Esophagus mucosa (tissue), 1 donor: ENCODE results near the gene GALNT2. TPM values are rescaled to one million over a fixed set of nuclear protein-coding genes. Genes with fewer than 3 reads are reported as not detected.

Experiments
- ATAC-seq: fragments of 200-7000 bp; cut with Tn5 transposase; one replicate; pipeline ENCODE4 v1.9.1; 2020
- total RNA-seq: library from RNA; stranded (reverse); gene quantifications from one replicate; pipeline ENCODE4 v1.2.4, GENCODE V29; 2023
- donor health status: DM: yes; HTN: yes; CAD: no.

Gene GALNT2
- 37.6 TPM for total RNA-seq

DNA sequence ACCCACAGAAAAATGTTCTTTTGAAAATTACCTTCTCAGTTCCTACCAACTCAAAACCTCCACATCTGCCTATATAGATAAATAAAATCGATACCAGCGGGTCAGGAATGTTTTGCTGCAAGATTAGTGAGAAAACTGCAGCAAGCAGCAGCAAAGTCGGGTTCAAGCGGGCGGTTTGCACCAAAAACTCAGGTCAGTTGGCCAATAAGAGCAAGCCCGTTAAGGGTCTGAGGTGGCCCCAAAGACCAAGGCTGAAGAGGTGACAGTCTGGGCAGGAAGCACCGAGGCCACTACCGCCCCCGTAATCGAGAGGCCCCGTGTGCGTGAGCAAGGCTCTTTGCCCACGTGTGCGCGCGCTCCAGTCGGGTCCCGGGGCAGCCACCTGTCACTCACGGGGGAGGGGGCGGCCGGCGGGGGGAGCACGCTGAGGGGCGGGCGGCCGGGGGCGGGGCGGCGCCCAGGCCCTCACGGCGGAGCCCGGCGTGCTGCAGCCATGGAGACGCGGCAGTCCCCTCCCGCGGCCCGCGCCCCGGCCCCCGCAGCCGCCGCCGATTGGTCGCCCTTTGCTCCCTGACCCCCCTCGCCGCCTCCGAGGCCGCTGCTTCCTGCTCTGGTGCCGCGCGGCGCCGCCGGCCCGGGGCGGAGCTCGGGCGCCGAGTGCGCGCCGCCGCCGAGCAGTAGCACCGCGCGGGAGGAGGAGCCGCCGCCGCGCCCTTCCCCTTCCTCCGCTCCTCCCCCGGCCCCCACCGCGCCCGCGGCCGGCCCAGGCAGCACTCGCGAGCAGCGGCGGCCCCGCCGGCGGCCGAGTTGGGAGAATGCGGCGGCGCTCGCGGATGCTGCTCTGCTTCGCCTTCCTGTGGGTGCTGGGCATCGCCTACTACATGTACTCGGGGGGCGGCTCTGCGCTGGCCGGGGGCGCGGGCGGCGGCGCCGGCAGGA is at the start of gene GALNT2:
Gene GALNT2, plus strand, starts transcription at position 773 of the 939 bp plus-strand sequence. Its CDS starts 43 bp downstream, at position 816.
- peak; percentile 95 for ATAC-seq

DNA sequence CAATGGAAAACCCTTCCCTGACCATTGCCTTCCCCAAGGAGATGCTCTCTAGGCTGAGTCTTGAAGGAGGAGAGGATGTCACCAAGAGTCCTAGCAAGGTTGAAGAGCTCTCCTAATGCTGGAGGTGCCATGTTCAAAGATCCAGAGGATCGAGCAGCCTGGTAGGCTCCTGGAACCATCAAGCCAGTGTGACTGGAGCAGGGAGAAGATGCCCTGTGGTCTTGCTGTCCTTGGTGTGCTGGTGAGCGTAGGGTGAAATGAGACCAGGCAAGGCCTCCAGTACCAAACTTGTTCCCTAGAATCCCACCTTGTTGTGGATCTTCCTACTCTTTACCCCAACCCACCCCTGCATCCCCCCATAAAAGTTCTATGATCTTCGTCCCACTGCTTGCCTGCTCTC is 46.6 kb upstream of the GALNT2 start:
- no peak for ATAC-seq

DNA sequence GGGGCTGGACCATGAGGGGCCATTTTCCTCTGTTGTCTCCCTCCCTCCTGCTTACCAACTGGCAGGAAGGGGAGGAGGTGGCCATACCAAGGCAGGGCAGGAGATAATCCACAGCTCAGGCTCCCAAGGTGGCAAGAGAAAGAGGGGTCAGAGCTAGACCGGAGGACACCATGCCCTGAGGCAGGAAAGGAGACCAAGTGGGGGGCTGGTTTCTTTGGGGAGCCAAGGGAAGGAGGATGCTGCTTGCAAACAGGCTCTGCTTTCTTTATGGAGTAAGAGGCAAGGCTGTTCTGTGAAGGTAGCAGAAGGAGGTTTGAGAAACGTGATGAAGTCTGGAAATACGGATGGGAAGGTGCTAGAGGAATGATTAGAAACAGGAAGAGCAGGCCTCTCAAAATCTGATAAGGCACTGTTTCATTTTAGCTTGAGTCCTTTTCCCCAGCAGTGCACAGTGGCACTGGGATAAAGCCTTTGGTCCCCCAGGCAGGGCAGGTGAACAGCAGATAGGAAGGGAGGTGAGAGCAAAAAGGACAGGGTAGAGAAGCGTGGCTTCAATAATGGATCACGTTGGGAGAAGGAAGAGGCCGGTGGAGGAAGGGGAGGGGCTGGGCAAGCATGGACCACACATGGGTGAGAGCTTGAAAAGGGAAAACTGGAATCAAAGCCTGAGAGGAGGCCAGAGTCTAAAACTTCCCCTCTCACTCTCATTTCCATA is 44.2 kb upstream of the GALNT2 start:
- no peak for ATAC-seq

DNA sequence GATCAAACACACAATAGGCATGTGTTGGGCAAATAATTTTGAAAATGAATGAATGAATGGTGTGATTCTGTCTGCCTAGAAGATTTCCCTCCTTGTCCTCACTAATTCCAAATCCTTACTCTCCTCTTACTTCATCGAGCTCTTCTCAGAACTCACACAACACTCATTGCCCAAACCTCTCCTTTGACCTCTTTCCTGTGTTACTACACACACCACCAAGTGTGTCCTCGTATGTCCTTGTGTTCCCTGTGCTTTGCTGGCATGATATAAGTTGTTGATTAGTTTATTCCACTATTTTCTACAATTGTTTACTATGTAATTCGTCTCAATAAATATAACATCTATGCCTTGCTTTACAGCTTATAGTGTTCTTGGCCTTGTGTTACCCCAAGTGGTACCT is 41.4 kb upstream of the GALNT2 start:
- no peak for ATAC-seq

DNA sequence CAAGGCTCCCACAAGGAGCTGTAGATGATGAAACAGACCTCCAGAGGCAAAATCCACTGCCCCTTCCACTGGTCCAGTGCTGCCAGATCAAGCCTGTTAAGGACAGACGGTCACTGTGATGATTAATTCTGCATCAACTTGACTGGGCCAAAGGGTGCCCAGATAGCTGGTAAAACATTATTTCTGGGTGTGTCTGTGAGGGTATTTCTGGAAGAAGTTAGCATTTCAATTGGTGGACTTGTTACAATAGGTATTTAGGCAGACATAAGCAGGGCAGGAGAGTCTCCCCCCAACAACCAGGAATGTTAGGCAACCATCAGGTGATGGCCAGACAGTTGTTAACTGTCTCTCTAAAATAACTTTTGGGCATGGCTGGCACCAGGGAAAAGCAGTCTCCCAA is 40.9 kb upstream of the GALNT2 start:
- no peak for ATAC-seq

DNA sequence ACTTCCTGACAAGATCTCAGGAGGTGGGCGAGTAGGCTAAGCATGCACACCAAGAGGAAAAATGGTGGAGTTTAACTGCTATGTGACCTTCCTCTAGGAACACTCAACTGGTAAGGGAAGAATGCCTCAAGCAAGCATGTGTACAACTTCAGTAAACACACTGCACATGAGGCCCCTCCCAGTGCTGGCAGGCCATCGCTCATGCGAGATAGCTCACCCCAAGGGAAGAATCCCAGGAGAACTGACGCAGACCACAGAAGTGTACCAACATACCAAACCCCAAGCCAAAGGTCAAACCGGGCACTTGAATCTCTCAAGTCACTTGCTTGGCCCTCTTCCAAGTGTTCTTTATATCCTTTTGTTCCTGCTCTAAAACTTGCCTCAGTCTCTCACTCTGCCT is 40.5 kb upstream of the GALNT2 start:
- no peak for ATAC-seq

DNA sequence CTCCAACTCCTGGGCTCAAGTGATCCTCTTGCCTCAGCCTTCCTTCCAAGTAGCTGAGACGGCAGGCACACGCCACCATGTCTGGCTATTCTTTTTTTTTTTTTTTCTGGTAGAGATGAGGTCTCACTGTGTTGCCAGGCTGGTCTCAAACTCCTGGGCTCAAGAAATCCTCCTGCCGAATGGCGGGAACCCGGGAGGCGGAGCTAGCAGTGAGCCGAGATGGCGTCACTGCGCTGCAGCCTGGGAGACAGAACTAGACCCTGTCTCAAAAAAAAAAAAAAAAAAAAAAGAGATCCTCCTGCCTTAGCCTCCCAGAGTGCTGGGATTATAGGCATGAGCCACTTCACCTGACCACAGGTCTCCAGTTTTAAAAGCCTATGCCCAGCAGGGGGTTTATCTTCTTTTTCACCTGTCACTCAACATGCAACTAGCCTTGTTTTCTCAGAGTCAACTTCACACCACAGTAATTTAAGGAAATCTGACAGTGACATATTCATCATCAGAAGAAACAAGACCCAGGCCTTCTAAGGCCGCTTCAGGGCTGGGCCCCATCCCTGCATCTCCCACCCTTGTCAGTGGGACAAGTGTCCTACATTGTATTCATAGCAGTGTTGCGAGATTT is 38.3 kb upstream of the GALNT2 start:
- no peak for ATAC-seq

DNA sequence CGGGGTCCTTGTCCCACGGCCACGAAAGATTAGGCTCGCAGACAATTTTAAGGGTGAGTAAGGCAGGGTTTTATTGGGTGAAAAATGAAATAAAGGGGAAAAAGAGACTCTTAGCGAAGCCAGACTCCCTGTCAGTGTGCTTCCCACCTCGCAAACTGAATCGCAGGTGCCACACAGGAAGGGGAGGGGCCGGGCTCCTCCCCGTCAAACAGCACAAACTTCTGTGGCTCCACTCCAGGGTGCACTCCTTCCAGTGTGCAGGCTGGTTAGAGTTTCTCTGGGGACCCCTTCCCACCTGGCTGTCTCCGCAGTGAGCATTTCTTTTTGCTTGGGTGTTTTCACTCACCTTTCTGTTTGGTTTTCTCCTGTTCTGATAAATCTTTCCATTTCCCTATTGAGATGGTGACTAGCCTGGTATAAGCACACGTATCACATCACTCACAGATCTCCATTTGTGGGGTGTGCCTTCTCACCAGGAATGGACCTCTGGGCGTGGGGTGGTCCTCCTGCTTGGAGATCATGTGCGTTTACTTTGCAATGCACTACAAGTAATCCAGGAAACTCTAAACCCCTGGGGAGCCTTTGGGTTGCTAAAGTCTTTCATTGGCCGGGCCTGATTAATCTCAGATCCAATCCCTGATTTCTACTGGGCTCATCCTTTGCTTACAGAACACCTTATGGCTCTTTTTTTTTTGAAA is 37.6 kb upstream of the GALNT2 start:
- ATAC-seq = no peak

DNA sequence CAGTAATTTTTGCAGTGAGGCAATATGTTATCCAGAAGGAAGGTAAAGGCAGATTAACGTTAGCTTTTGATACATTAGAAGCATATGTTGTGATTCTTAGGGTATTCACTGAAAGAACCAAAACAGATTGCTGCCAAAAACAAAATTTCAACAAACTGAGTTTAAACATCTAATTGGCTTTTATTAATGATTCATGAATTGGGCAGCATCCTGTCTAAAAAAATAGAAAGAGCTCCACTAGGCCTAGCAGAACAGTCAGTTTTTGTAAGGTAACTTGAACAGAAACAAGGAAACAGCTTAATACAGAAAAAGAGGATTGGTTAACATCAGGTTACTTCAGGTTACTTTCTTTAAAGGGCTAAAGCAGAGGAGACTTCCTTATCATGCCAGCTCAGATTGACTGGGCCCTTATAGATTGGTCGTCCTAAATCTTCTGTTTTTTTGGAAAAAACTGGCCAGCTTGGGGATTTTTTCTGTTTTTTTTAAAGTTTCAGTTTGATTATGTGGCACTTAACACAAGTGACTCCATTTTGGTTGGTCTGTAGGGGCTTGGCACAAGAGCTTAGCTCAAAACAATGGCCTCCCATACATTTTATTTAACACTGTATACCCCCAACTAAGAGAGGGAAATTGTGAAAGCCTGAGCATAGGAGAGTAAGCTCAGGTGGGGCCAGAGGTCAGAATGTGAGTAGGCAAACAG is 36.8 kb upstream of the GALNT2 start:
- ATAC-seq = no peak

DNA sequence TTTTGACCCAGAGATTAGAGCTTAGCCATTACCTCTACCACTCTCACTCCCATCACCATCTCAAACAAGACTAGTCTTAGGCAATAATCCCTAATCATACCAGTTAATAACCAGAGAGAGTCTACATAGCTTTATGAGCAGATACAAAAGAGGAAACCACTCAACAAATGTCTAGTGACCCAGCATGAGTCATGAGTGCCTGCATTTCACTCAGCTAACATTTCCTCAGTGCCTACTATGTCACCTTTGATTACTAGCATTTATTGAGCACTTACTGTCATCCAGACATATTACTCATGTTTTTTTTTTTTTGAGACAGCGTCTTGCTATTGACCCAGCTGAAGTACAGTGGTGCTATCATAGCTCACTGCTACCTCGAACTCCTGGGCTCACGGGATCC is 35.9 kb upstream of the GALNT2 start:
- peak; percentile 87 for ATAC-seq

DNA sequence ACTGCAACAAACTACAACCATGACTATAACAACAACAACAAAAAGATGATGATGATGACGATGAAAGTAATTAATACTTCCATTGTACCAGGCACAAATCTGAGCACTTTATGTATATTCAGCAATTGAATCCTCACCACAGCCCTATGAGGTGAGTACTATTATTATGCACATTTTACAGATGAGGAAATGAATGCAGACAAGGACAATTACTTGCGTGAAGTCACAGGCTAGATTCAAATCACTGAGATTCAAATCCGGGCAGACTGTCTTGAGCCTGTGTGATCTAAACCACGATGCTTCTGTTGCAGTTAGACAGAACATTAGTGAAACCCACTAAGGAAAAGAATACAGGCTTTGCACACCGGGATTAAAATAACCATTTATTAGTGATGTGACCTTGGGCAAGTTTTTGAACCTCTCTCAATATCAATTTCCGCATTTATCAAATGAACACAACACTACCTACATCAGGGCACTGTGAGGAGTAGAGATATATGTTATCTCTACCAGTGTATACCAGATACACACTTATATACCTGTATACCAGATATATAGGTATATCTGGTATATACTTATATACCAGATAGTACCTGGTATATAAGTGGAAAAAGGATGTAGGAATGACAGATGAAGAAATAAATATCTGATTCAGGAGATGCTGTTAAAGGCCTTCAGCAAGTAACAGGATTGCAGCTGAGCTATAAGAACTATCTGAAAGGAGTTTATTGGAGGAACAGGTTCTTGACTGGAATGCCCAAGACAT is 34.3 kb upstream of the GALNT2 start:
- ATAC-seq = no peak

DNA sequence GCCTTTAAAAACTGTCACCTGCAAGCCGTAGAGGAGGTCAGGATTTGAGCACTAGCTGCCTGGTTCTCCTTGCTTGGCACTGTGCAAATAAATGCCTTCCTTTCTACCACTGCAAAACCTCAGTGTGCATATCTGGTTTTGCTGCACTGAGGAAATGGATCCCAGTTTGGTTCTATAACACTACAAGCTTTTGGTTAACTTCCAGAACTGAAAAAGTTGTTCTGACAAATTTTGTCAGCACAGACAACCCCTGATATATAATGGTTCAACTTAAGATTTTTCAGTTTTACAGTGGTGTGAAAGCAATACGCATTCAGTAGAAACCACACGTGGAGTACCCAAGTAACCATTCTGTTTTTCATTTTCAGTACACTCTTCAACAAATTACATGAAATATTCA is 29.8 kb upstream of the GALNT2 start:
- no peak for ATAC-seq

DNA sequence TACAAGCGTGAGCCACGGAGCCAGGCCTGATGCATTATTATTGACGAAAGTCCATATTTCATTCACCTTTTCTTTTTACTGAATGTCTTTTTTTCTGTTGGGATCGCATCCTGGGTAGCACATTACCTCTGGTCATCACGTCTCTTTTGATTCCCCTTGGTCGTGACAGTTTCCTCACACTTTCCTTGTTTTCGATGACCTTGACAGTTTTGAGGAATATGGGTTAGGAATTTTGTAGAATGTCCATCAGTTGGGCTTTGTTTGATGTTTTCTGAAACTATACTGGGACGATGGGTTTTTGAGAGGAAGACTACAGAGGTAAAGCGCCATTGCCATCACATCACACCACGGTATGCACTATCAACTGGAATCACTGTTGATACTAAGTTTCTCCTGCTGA is 26.6 kb upstream of the GALNT2 start:
- no peak for ATAC-seq

DNA sequence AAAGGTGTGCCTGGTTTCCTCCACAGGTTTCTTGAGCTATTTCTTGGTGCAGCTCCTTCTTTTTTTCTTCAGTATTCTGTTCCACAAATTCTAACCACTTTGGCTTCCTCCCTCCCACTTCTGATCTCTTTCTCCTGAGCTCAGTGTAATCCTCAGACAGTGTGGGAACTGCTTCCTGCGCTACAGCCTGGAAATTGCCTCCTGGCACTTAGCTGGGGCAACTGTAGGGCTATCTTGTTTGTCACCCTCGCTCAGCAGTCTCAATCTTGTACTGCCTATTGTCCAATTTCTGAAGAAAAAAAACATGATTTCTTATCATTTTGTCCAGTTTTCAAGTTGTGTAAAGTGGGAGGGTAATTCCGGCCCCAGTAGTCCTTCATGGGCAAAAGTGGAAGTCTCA is 24.0 kb upstream of the GALNT2 start:
- no peak for ATAC-seq

DNA sequence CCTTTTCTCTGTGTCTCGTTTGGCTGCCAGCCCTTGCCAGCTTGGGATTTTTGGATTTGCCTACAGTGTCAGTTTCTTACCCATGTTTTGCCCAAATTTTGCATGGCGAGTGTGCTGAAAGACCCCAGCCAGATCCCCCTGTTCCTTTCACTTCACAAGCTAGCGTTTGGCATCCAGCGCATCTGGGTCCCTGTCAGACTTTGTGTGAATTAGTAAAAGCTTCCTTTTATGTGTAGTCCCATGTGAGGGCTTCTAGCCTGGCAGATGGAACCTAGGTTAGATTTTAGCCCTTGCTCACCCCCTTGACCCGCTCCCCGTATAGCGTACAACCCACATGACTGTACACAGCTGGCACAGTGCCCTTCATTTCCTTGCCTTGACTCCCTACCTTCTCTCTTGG is 22.3 kb upstream of the GALNT2 start:
- ATAC-seq = no peak

DNA sequence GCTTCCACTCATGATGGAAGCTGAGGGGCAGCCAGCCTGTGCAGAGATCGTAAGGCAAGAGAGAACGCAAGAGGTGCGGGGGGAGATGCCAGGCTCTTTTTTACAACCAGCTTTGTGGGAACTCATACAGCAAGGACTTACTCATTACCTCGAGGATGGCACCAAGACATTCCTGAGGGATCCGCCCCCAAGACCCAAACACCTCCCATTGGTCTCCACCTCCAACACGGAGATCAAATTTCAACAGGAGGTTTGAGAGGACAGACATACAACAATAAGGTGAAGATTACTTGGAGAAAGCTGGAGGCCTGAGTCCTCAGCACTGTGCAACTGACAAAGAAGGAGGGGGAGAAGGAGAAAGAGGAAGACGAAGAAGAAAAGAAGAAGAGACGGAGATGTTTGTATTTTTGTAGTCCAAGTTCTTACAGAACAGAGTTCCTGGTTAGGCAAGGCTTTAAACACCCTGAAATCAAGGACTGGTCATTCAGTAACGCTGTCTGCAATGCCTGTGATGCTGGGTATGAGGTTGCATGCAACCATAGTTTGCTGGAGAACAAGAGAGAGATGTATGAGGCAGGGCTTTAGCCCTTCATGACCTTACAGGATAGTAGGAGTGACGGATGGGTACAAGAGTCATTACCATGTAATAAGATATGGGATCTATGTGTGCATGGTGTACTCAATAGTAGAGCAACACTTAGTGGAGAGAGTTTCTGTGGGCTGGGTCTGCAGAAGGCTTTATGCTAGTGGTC is 19.7 kb upstream of the GALNT2 start:
- ATAC-seq = peak; percentile 26

DNA sequence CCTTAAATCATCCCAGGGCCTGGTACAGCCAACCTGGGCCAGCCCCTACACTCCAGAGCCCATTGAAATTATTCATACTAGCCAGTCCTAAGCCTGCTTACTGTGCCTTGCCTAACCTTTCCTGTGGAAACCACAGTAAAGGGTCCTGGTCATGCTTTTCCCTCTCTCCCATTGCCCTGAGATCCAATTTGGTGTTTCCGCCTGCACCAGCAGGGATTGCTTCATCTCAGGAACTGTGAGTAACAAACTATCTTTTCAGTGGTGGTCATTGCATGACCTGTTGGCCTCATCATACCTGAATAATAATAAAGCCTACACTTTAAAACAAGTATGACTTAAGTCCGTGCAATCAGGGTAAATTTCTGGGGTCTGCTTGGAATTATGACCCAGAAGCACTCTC is 18.7 kb upstream of the GALNT2 start:
- no peak for ATAC-seq

DNA sequence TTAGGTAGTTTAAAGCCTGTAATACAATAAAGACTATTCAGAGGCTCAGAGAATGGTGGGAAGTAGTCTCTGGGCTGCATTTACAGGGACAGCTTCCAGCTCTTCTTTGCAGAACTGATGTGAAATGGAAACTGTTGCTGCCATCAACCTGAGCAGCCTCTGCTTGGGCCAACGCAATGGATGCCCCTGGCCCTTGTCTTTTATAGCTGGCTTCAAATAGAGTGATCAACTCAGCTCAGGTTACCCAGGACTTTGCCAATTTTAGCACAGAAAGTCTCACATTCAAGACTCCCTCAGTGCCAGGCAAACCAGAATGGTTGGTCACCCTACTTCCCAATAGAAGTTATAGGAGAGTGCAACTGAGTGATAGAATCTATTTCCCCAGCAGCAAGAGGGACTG is 18.1 kb upstream of the GALNT2 start:
- ATAC-seq = no peak

DNA sequence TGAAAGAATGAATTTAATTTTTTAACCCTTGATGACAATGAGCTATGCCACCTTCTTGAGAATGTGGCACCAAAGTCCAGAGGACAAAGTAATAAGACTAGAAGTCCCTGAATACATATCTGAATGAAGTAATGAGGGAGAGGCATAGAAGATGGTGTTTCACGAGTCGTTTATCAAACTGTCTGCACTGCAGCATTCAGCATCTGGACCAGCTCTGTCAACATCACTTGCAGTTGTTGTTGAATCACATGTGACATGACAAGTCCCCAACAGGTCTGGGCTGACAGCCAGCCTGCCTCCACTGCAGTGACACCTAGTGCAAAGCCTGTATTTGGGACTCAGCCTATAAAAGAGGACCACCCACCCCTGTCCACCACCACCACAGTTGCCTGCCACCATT is 17.3 kb upstream of the GALNT2 start:
- no peak for ATAC-seq

DNA sequence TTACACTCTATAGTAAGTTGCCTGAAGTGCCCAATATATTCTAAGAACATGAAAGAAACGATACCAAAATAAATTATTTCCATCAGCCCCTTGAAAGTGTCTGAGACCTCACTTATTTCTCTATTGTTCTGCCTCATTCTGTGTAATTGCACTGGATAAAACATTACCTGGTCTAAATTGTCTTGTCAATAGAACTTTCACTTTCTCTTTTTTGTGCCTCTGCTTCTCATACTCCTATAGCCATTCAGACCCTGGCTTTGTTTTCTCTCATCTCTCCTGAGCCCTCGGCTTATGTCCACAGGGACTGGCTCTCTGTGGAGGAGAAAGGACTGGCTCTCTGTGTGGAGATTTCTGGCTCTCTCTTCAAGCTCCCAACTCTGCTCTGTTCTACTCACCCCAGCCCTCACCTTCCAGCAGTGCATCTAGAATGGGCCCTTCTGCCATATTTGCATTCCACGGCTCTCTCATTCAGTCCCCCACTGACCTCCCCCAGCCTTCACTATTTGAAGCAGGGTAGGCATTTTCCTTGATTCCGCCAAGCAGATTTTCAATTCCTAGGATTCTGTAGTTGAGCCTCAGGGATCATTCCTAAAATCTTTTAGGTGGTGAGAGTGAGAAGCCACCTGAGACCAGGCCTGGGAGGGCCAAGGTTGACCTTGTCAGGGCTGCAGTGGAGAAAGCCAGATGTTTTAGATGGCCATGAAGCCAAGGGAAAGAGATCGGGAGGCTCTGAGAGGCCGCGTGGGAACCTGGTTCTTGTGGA is 15.9 kb upstream of the GALNT2 start:
- no peak for ATAC-seq
